HL-60/S4 treated with retinoic acid at 250 ng/mL for 4 days and 3 days (cell line): Measurements from ENCODE around the gene HOXB1.
"Not testable (repeated sequence)": the region's sequence is repeated elsewhere in the genome, so short reads cannot be mapped to it uniquely, and the experiment has no call there.

Source experiments
- in situ Hi-C: fragments of 300-500 bp; cut with MboI; formaldehyde crosslinking; loops from 2 replicates; pipeline ENCODE4 v1.7.0; 2022; ENCODE audit warnings: low sequenced_read_pairs

The HOXB1 gene

GRCh38 chr17:48523010-48523409, 7.8 kb downstream of the HOXB1 start:
- in situ Hi-C loops: no loop called here

GRCh38 chr17:48522031-48522653, 8.7 kb downstream of the HOXB1 start:
- in situ Hi-C loops: no loop called here

GRCh38 chr17:48520631-48521079, 10.2 kb downstream of the HOXB1 start:
- in situ Hi-C loops: no loop called here

- in situ Hi-C loops: no loop called here
These were observed 11.4 kb downstream of the HOXB1 start for GRCh38 chr17:48519427-48519826.

GRCh38 chr17:48517478-48517877, 13.3 kb downstream of the HOXB1 start:
- in situ Hi-C loops: no loop called here

- in situ Hi-C loops: no loop called here
These were observed 14.6 kb downstream of the HOXB1 start for GRCh38 chr17:48515925-48516900.

- in situ Hi-C loops: no loop called here
These were observed 16.3 kb downstream of the HOXB1 start for GRCh38 chr17:48514477-48514876.

GRCh38 chr17:48513666-48514455, 16.9 kb downstream of the HOXB1 start:
- in situ Hi-C loops: no loop called here

GRCh38 chr17:48513097-48513496, 17.7 kb downstream of the HOXB1 start:
- in situ Hi-C loops: no loop called here

GRCh38 chr17:48510761-48511604, 19.8 kb downstream of the HOXB1 start:
- in situ Hi-C loops: no loop called here

GRCh38 chr17:48510381-48510760, 20.4 kb downstream of the HOXB1 start:
- in situ Hi-C loops: no loop called here

- in situ Hi-C loops: not testable (repeated sequence)
These were observed 21.1 kb downstream of the HOXB1 start for GRCh38 chr17:48509708-48510107.

GRCh38 chr17:48506246-48506645, 24.6 kb downstream of the HOXB1 start:
- in situ Hi-C loops: no loop called here

GRCh38 chr17:48505788-48506187, 25.0 kb downstream of the HOXB1 start:
- in situ Hi-C loops: no loop called here

- in situ Hi-C loops: no loop called here
These were observed 25.9 kb downstream of the HOXB1 start for GRCh38 chr17:48504953-48505352.

- in situ Hi-C loops: no loop called here
These were observed 27.1 kb downstream of the HOXB1 start for GRCh38 chr17:48503747-48504146.

GRCh38 chr17:48502901-48503300, 27.9 kb downstream of the HOXB1 start:
- in situ Hi-C loops: no loop called here

- in situ Hi-C loops: no loop called here
These were observed 28.5 kb downstream of the HOXB1 start for GRCh38 chr17:48502312-48502711.

GRCh38 chr17:48500435-48501426, 30.1 kb downstream of the HOXB1 start:
- in situ Hi-C loops: no loop called here
